ENCODE results near the gene STEAP4. TPM values are rescaled to one million over a fixed set of nuclear protein-coding genes. Genes with fewer than 3 reads are reported as not detected.

Gene STEAP4
- total and polyA plus RNA-seq, 2 experiments from 2014 or later, result not detected

- Histone ChIP-seq H3K9ac (no peak overlapping the region), H2AFZ (no peak overlapping the region), H3K27ac (no peak overlapping the region), H3F3A (ENCODE audit: insufficient read depth) (no peaks in the 10 kb centered on the region), H3K9me2 (ENCODE audit: insufficient read depth) (no peaks in the 10 kb centered on the region), H3K36me3 (ENCODE audit: low read depth) (no peaks in the 10 kb centered on the region), H4K20me1 (ENCODE audit: insufficient read depth) (no peaks in the 10 kb centered on the region), H3K4me3 (no peak overlapping the region), H3K9me3 (ENCODE audit: low read depth) (no peaks in the 10 kb centered on the region), H3K27me3 (replicated peaks; ENCODE audit: insufficient read depth) (peaks cover 4% of the 10 kb centered on the region), H3K79me2 (ENCODE audit: insufficient read depth) (no peaks in the 10 kb centered on the region), H3K4me2 (ENCODE audit: unreplicated experiment) (no peak overlapping the region), H3K4me1 (ENCODE audit: insufficient read depth) (no peaks in the 10 kb centered on the region)
- DNase-seq, result no peak
- no peak for TF ChIP-seq EZH2phosphoT487 (IDR thresholded peaks at IDR 0.05; ENCODE audit: insufficient read depth, low read depth)
- TF ChIP-seq EZH2 (IDR thresholded peaks at IDR 0.05; ENCODE audit: insufficient read depth, poor library complexity, severe bottlenecking), result no peak
- 62 to 64% methylated on average over 7 of the region's 7 CpGs for WGBS, 2 experiments (ENCODE audit: low coverage in 1 of 2, low lambda C conversion rate in 2 of 2, missing lambda C conversion rate in 2 of 2)
- in situ Hi-C loops (cut with MboI), result no loop called here
Measured at GRCh38 chr7:88347090-88347489, 40.4 kb upstream of the STEAP4 start.

GRCh38 chr7:88346357-88346756, 39.7 kb upstream of the STEAP4 start:
- in situ Hi-C loops (cut with MboI), result no loop called here
- Histone ChIP-seq H3K27me3 (replicated peaks; ENCODE audit: insufficient read depth) (peaks cover 4% of the 10 kb centered on the region; the same call in 1 of the 2 replicates), H3K27ac (no peak overlapping the region), H3K79me2 (ENCODE audit: insufficient read depth) (no peaks in the 10 kb centered on the region), H3K9ac (no peak overlapping the region), H4K20me1 (ENCODE audit: insufficient read depth) (no peaks in the 10 kb centered on the region), H3K9me2 (ENCODE audit: insufficient read depth) (no peaks in the 10 kb centered on the region), H3K4me3 (no peak overlapping the region), H2AFZ (no peak overlapping the region), H3K9me3 (ENCODE audit: low read depth) (no peaks in the 10 kb centered on the region), H3K36me3 (ENCODE audit: low read depth) (no peaks in the 10 kb centered on the region), H3F3A (ENCODE audit: insufficient read depth) (no peaks in the 10 kb centered on the region), H3K4me1 (ENCODE audit: insufficient read depth) (no peaks in the 10 kb centered on the region), H3K4me2 (ENCODE audit: unreplicated experiment) (no peak overlapping the region)
- 62 to 74% methylated on average over 2 of the region's 2 CpGs for WGBS, 2 experiments (ENCODE audit: low coverage in 1 of 2, low lambda C conversion rate in 2 of 2, missing lambda C conversion rate in 2 of 2)
- DNase-seq, result no peak
- TF ChIP-seq EZH2phosphoT487 (IDR thresholded peaks at IDR 0.05; ENCODE audit: insufficient read depth, low read depth) (no peak), EZH2 (IDR thresholded peaks at IDR 0.05; ENCODE audit: insufficient read depth, poor library complexity, severe bottlenecking) (no peak)

- Histone ChIP-seq H3K27me3 (replicated peaks; ENCODE audit: insufficient read depth) (peaks cover 4% of the 10 kb centered on the region; the same call in 1 of the 2 replicates), H3K4me3 (no peak overlapping the region), H3K9ac (no peak overlapping the region), H2AFZ (no peak overlapping the region), H3K9me2 (ENCODE audit: insufficient read depth) (no peaks in the 10 kb centered on the region), H3K9me3 (ENCODE audit: low read depth) (no peaks in the 10 kb centered on the region), H3K4me2 (ENCODE audit: unreplicated experiment) (no peak overlapping the region), H3K27ac (no peak overlapping the region), H3K4me1 (ENCODE audit: insufficient read depth) (no peaks in the 10 kb centered on the region), H4K20me1 (ENCODE audit: insufficient read depth) (no peaks in the 10 kb centered on the region), H3K36me3 (ENCODE audit: low read depth) (no peaks in the 10 kb centered on the region), H3F3A (ENCODE audit: insufficient read depth) (no peaks in the 10 kb centered on the region), H3K79me2 (ENCODE audit: insufficient read depth) (no peaks in the 10 kb centered on the region)
- in situ Hi-C loops (cut with MboI), result no loop called here
- peak; percentile 46 for DNase-seq
- WGBS, 2 experiments (ENCODE audit: low coverage in 1 of 2, low lambda C conversion rate in 2 of 2, missing lambda C conversion rate in 2 of 2), result 29 to 30% methylated on average over 15 of the region's 15 CpGs
- TF ChIP-seq EZH2 (IDR thresholded peaks at IDR 0.05; ENCODE audit: insufficient read depth, poor library complexity, severe bottlenecking), result no peak
- no peak for TF ChIP-seq EZH2phosphoT487 (IDR thresholded peaks at IDR 0.05; ENCODE audit: insufficient read depth, low read depth)
Measured at GRCh38 chr7:88344956-88345832, 38.5 kb upstream of the STEAP4 start.

- no peak for TF ChIP-seq EZH2 (IDR thresholded peaks at IDR 0.05; ENCODE audit: insufficient read depth, poor library complexity, severe bottlenecking)
- TF ChIP-seq EZH2phosphoT487 (IDR thresholded peaks at IDR 0.05; ENCODE audit: insufficient read depth, low read depth), result no peak
- in situ Hi-C loops (cut with MboI), result no loop called here
- 58 to 63% methylated on average over 8 of the region's 8 CpGs for WGBS, 2 experiments (ENCODE audit: low coverage in 1 of 2, low lambda C conversion rate in 2 of 2, missing lambda C conversion rate in 2 of 2)
- Histone ChIP-seq H3K79me2 (ENCODE audit: insufficient read depth) (no peaks in the 10 kb centered on the region), H3K4me3 (no peak overlapping the region), H3K36me3 (ENCODE audit: low read depth) (no peaks in the 10 kb centered on the region), H3K9ac (no peak overlapping the region), H3K9me3 (ENCODE audit: low read depth) (no peaks in the 10 kb centered on the region), H2AFZ (no peak overlapping the region), H3K4me2 (ENCODE audit: unreplicated experiment) (no peak overlapping the region), H3K4me1 (ENCODE audit: insufficient read depth) (no peaks in the 10 kb centered on the region), H3F3A (ENCODE audit: insufficient read depth) (no peaks in the 10 kb centered on the region), H4K20me1 (ENCODE audit: insufficient read depth) (no peaks in the 10 kb centered on the region), H3K27ac (no peak overlapping the region), H3K9me2 (ENCODE audit: insufficient read depth) (no peaks in the 10 kb centered on the region), H3K27me3 (replicated peaks; ENCODE audit: insufficient read depth) (peaks cover 4% of the 10 kb centered on the region; the same call in 1 of the 2 replicates)
- no peak for DNase-seq
Measured at GRCh38 chr7:88344271-88344670, 37.6 kb upstream of the STEAP4 start.
